Mammary microvascular endothelial cell (primary cell): ENCODE data around the gene STX8. TPM values are rescaled to one million over a fixed set of nuclear protein-coding genes. Genes with fewer than 3 reads are reported as not detected.

Source experiments
- total RNA-seq: library from RNA; depleted of rRNA; stranded (reverse); fragments of >200 nt; gene quantifications from 2 replicates; pipeline ENCODE4 v1.2.3, GENCODE V29; 2015

Gene STX8, protein sequence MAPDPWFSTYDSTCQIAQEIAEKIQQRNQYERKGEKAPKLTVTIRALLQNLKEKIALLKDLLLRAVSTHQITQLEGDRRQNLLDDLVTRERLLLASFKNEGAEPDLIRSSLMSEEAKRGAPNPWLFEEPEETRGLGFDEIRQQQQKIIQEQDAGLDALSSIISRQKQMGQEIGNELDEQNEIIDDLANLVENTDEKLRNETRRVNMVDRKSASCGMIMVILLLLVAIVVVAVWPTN
- total RNA-seq = 76.9 and 99.2 TPM in 2 replicates

DNA sequence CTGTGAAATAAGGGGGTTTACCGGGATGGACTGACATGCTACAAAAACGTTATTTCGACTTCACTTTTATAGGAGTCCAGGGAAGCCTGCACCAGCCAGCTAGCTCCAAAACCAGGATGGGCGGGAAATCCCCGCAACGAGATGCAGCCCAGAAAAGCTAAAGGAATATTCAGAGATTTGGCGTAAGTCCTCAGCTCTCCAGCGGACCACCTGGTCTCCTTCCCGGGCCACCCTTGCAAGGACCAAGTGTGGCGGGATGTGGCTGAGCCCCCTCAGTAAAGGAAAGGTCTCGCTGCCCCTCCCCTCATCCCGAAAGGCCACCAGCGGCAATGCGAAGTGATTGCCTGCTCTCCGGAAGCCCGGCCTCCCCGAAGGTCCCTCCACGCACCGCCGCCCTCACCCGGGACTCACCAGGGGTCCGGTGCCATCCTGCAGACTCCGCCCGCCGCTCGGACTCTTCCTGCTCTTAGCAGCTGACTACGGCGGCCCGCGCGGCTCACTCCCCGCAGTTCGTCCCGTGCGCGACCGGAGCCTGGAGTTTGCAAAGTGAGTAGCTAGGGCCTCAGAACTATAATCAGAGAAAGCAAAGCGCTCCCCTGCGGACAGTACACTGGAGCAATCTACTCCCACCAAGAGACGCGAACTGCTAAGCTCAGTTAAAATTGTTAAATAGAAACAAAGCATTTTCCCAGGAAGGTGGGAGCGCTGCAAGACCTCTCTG is at the start of gene STX8:
TSS of gene STX8 (minus strand) at position 440 of the 721 bp plus-strand sequence. CDS start at position 428, 12 bp downstream.

DNA sequence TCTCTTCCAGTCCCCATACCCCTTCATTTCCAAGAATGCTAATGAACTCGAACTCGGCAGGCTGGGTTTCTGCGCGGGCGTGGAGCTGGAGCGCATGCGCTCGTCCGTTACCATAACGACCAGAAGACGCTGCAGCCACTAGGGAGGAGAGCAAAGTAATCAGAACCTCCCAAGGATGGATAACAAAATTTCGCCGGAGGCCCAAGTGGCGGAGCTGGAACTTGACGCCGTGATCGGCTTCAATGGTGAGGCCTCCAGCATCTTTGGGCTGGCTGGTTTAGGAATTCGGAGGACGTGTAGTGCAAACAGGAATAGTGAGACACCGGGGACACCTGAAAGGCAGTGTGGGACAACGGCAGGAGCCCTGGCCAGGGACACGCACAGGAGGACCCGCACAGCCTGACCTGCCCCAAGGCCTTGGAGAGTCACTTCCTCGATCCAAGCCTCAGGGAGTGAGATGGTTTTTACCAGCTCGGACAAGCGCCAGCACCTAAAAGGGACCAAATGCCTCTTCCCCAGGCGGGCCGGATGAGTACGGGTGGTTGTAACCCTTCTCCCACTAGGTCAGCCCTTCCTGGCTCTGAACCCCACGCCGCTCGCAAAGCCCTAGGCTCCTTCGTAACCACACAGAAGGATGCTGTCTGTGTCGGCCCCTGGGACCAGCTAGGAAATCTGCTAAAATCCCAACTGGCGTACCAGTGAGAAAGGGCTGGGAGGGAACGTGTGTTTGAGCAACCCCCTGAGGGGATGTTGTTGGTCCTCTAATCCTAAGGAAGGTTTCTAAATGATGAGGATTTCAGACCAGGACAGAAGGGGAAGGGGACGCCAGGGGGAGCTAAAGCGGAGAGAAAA is 1.1 kb upstream of the STX8 start, which contains the start of gene CFAP52:
TSS of gene CFAP52 (plus strand) at position 122 of the 852 bp plus-strand sequence. CDS start at position 176, 54 bp downstream.

Other genes with a start within 250 kb of the STX8 start
- gene CFAP52, start 822 bp upstream of the STX8 start, total RNA-seq = not detected in 2 replicates
- 0.07 and 0.10 TPM in 2 replicates for gene USP43, start 69.7 kb upstream of the STX8 start, total RNA-seq
- gene DHRS7C, start 215.8 kb upstream of the STX8 start, total RNA-seq = not detected in 2 replicates
- not detected in 2 replicates for gene GSG1L2, start 246.3 kb upstream of the STX8 start, total RNA-seq